Measurements from ENCODE around the gene POLR1E.

- TF ChIP-seq EGR1 (conservative IDR thresholded peaks at IDR 0.05) = no peak
- no peak for TF ChIP-seq ATF2 (CRISPR knock-in tag; IDR thresholded peaks at IDR 0.05)
- TF ChIP-seq CTCF (IDR thresholded peaks at IDR 0.05 in 2 of 3, conservative IDR thresholded peaks at IDR 0.05 in 1 of 3; ENCODE audit: insufficient read depth in 2 of 3, low read depth in 1 of 3, low read length in 3 of 3) = no peak
- no peak for TF ChIP-seq NR1H2 (CRISPR knock-in tag; IDR thresholded peaks at IDR 0.05)
- TF ChIP-seq ZFP36 (IDR thresholded peaks at IDR 0.05; ENCODE audit: low read depth, low read length, partially characterized antibody) = no peak
- no peak for TF ChIP-seq ZFX (CRISPR knock-in tag; IDR thresholded peaks at IDR 0.05)
- no peak for TF ChIP-seq POLR2A (conservative IDR thresholded peaks at IDR 0.05)
- TF ChIP-seq ZNF121 (CRISPR knock-in tag; conservative IDR thresholded peaks at IDR 0.05) = no peak
- no peak for TF ChIP-seq RCOR1 (IDR thresholded peaks at IDR 0.05; ENCODE audit: borderline replicate concordance in 1 of 2, low read depth in 2 of 2, low read length in 2 of 2)
Measured at GRCh38 chr9:37549527-37549926, 63.8 kb downstream of the POLR1E start.

Data from K562 (cell line).